ENCODE results near the gene VAC14.

The VAC14 gene

DNA sequence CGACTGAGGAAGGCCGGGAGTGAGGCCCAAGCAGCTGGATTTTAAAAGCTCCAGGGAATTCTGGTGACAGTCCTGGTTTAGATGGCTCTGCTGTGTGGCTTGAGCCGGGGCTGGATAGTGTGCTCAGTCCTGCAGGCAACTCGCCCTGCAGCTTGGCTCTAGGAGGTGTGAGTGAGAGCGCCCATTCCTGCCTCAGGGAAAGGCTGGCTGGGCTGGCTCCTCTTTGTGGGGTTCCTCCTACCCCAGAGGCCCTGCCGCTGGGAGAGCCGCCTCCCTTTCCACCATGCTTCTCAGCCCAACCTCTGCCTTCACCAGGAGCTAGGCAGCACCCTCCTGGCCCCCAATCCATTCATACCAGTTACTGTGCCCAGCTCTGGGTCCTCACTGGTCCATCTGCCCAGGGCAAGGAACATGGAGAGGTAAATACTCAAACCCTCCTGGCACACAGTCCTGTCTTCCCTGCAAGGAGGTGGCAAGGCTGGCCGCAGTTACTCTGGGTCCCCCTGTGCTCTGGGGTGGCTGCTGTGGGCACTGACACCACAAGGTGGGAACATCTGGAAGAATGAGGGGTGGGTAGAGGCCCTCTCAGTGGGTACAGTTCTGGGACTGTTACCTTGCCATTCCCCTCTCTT, 47.1 kb downstream of the VAC14 start:
- TF ChIP-seq FOXP2 (optimal IDR thresholded peaks at IDR 0.05; ENCODE audit: borderline replicate concordance, extremely low read depth, extremely low read length, insufficient read depth), result no peak
- no peak for TF ChIP-seq POLR2AphosphoS5 (IDR thresholded peaks at IDR 0.05; ENCODE audit: low read depth, low read length)
- no peak for TF ChIP-seq TAF1 (IDR thresholded peaks at IDR 0.05; ENCODE audit: borderline replicate concordance, insufficient read depth, low read length)
- TF ChIP-seq, protein P1, sequence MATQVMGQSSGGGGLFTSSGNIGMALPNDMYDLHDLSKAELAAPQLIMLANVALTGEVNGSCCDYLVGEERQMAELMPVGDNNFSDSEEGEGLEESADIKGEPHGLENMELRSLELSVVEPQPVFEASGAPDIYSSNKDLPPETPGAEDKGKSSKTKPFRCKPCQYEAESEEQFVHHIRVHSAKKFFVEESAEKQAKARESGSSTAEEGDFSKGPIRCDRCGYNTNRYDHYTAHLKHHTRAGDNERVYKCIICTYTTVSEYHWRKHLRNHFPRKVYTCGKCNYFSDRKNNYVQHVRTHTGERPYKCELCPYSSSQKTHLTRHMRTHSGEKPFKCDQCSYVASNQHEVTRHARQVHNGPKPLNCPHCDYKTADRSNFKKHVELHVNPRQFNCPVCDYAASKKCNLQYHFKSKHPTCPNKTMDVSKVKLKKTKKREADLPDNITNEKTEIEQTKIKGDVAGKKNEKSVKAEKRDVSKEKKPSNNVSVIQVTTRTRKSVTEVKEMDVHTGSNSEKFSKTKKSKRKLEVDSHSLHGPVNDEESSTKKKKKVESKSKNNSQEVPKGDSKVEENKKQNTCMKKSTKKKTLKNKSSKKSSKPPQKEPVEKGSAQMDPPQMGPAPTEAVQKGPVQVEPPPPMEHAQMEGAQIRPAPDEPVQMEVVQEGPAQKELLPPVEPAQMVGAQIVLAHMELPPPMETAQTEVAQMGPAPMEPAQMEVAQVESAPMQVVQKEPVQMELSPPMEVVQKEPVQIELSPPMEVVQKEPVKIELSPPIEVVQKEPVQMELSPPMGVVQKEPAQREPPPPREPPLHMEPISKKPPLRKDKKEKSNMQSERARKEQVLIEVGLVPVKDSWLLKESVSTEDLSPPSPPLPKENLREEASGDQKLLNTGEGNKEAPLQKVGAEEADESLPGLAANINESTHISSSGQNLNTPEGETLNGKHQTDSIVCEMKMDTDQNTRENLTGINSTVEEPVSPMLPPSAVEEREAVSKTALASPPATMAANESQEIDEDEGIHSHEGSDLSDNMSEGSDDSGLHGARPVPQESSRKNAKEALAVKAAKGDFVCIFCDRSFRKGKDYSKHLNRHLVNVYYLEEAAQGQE (IDR thresholded peaks at IDR 0.05; ENCODE audit: insufficient read depth in 1 of 2, low read depth in 2 of 2, low read length in 2 of 2), result no peak
- no peak for TF ChIP-seq SIN3A (IDR thresholded peaks at IDR 0.05; ENCODE audit: borderline replicate concordance, insufficient read depth, low read length)

DNA sequence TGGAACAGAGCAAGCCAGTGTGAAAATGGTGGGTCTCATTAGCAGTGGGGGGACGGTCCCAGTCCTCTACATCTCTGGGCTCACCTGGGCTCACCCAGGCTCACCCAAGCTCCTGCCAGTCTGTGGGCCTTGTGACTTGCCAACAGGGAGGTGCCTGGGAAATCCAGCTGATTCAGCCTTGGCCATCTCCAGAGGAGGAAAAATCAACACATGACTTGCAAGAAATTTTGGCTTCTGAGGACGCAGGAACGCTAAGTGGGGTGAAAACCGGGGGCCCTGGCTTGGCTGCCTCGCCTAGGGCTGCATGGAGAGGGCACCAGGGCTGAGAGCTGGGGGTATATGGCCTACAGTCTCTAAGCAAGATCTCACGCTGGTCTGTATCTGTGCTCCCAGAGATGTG, 47.7 kb downstream of the VAC14 start:
- TF ChIP-seq SIN3A (IDR thresholded peaks at IDR 0.05; ENCODE audit: borderline replicate concordance, insufficient read depth, low read length) (no peak), TAF1 (IDR thresholded peaks at IDR 0.05; ENCODE audit: borderline replicate concordance, insufficient read depth, low read length) (no peak), POLR2AphosphoS5 (IDR thresholded peaks at IDR 0.05; ENCODE audit: low read depth, low read length) (no peak), FOXP2 (optimal IDR thresholded peaks at IDR 0.05; ENCODE audit: borderline replicate concordance, extremely low read depth, extremely low read length, insufficient read depth) (no peak)
- TF ChIP-seq, protein P1 (IDR thresholded peaks at IDR 0.05; ENCODE audit: insufficient read depth in 1 of 2, low read depth in 2 of 2, low read length in 2 of 2), result no peak

DNA sequence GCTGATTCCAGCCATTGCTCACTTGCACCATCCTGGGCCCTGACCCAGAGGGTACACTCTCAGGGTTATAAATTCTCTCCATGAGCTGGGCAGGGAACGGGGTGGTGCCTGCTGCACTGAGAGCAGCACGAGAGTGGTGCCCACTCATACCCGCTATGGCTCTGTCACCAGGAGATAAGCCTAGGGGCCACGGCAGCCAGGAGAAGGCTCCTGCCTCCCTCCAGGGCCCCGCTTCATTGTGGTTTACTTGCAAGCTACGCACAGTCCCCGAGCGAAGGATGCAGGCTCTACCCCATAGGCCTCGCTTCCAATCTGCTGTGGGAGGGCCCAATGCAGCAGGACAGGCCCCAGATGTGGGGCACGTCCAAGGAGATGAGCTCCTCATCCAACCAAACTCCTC, 48.5 kb downstream of the VAC14 start:
- TF ChIP-seq POLR2AphosphoS5 (IDR thresholded peaks at IDR 0.05; ENCODE audit: low read depth, low read length), result no peak
- no peak for TF ChIP-seq FOXP2 (optimal IDR thresholded peaks at IDR 0.05; ENCODE audit: borderline replicate concordance, extremely low read depth, extremely low read length, insufficient read depth)
- TF ChIP-seq TAF1 (IDR thresholded peaks at IDR 0.05; ENCODE audit: borderline replicate concordance, insufficient read depth, low read length), result no peak
- no peak for TF ChIP-seq SIN3A (IDR thresholded peaks at IDR 0.05; ENCODE audit: borderline replicate concordance, insufficient read depth, low read length)
- TF ChIP-seq, protein P1 (IDR thresholded peaks at IDR 0.05; ENCODE audit: insufficient read depth in 1 of 2, low read depth in 2 of 2, low read length in 2 of 2), result no peak

DNA sequence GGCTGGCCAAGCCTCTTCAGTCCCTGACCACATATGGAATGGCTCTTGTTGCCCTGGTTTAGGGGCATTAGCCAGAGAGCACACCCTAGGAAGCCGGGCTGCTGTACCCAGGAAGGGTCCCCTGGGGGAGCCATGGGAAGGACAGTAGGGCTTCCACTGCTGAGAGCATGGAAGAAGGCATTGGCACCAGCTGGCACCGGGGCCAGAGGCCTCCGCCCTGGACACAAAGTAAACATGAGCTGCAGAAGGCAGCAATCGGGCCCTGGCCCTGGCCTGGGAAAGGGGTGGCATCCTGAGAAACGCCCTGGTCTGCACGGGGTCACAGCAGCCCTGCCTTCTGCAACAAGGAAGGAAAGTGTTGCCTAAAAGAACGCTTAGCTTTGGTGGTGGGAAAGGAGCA, 49.4 kb downstream of the VAC14 start:
- TF ChIP-seq FOXP2 (optimal IDR thresholded peaks at IDR 0.05; ENCODE audit: borderline replicate concordance, extremely low read depth, extremely low read length, insufficient read depth) (no peak), TAF1 (IDR thresholded peaks at IDR 0.05; ENCODE audit: borderline replicate concordance, insufficient read depth, low read length) (no peak), SIN3A (IDR thresholded peaks at IDR 0.05; ENCODE audit: borderline replicate concordance, insufficient read depth, low read length) (no peak), POLR2AphosphoS5 (IDR thresholded peaks at IDR 0.05; ENCODE audit: low read depth, low read length) (no peak)
- TF ChIP-seq, protein P1 (IDR thresholded peaks at IDR 0.05; ENCODE audit: insufficient read depth in 1 of 2, low read depth in 2 of 2, low read length in 2 of 2), result no peak
